Memory B cell (primary cell): ENCODE data around the gene GUCD1.
"Not testable (repeated sequence)": the region's sequence is repeated elsewhere in the genome, so short reads cannot be mapped to it uniquely, and the experiment has no call there.

Experiments used
- ATAC-seq: fragments of 150-1000 bp; cut with Tn5 transposase; 2 replicates; pipeline ENCODE4 v1.10.0; 2021; ENCODE audit warnings: low read depth, mild to moderate bottlenecking, moderate library complexity
- DNase-seq, 2 donors: peaks; one replicate each; pipeline ENCODE4 v3.0.0; 2022; ENCODE audit warnings: low spot score in 2 of 2
- H3K27ac Mint-ChIP-seq: one replicate; pipeline ENCODE4 v1.8.0; 2022; ENCODE audit warnings: mild to moderate bottlenecking, moderate library complexity, mixed read lengths
- H3K27me3 Mint-ChIP-seq: one replicate; pipeline ENCODE4 v1.8.0; 2022; ENCODE audit warnings: mixed read lengths
- H3K36me3 Mint-ChIP-seq: one replicate; pipeline ENCODE4 v1.8.0; 2022; ENCODE audit warnings: mild to moderate bottlenecking, mixed read lengths
- H3K4me1 Mint-ChIP-seq: one replicate; pipeline ENCODE4 v1.8.0; 2022; ENCODE audit warnings: mixed read lengths
- H3K4me3 Mint-ChIP-seq: one replicate; pipeline ENCODE4 v1.8.0; 2022; ENCODE audit warnings: mild to moderate bottlenecking, moderate library complexity, mixed read lengths
- H3K9me3 Mint-ChIP-seq: one replicate; pipeline ENCODE4 v1.8.0; 2022; ENCODE audit warnings: mixed read lengths

Gene GUCD1

GRCh38 chr22:24554313-24555164, at the start of gene GUCD1:
Gene GUCD1 (minus strand): TSS chr22:24555138. CDS start chr22:24554991, 147 bp downstream.
- H3K4me1 Mint-ChIP-seq: peaks cover 63% of the 10 kb centered on the region
- peaks cover 21% of the 10 kb centered on the region for H3K36me3 Mint-ChIP-seq
- no peak for DNase-seq
- H3K4me3 Mint-ChIP-seq: peak within 1 kb of the TSS; percentile 98
- no peaks in the 10 kb centered on the region for H3K27me3 Mint-ChIP-seq
- peak within 1 kb of the TSS; percentile 86 for H3K27ac Mint-ChIP-seq
- H3K9me3 Mint-ChIP-seq: no peaks in the 10 kb centered on the region
- no peak for ATAC-seq

GRCh38 chr22:24603770-24604629, 49.1 kb upstream of the GUCD1 start:
- not testable (repeated sequence) for DNase-seq, ATAC-seq, H3K27ac Mint-ChIP-seq, H3K36me3 Mint-ChIP-seq, H3K9me3 Mint-ChIP-seq, H3K27me3 Mint-ChIP-seq, H3K4me3 Mint-ChIP-seq, H3K4me1 Mint-ChIP-seq

GRCh38 chr22:24602847-24603769, 48.2 kb upstream of the GUCD1 start, which contains the start of gene GGT1:
Gene GGT1 (plus strand): TSS chr22:24603193. CDS start chr22:24611082, 7,889 bp downstream.
- H3K4me1 Mint-ChIP-seq, H3K27ac Mint-ChIP-seq, H3K9me3 Mint-ChIP-seq, ATAC-seq, H3K27me3 Mint-ChIP-seq, H3K36me3 Mint-ChIP-seq, DNase-seq, H3K4me3 Mint-ChIP-seq: not testable (repeated sequence)

GRCh38 chr22:24602105-24602749, 47.3 kb upstream of the GUCD1 start:
- H3K27me3 Mint-ChIP-seq, H3K4me1 Mint-ChIP-seq, DNase-seq, ATAC-seq, H3K9me3 Mint-ChIP-seq, H3K4me3 Mint-ChIP-seq, H3K36me3 Mint-ChIP-seq, H3K27ac Mint-ChIP-seq: not testable (repeated sequence)

GRCh38 chr22:24601217-24602104, 46.5 kb upstream of the GUCD1 start:
- H3K27me3 Mint-ChIP-seq: no peaks in the 10 kb centered on the region
- no peak for ATAC-seq
- H3K9me3 Mint-ChIP-seq: no peaks in the 10 kb centered on the region
- no peak for DNase-seq
- no peak overlapping the region for H3K4me3 Mint-ChIP-seq
- H3K4me1 Mint-ChIP-seq: peaks cover 3% of the 10 kb centered on the region
- no peak overlapping the region for H3K27ac Mint-ChIP-seq
- H3K36me3 Mint-ChIP-seq: no peaks in the 10 kb centered on the region

- DNase-seq, H3K36me3 Mint-ChIP-seq, ATAC-seq, H3K4me1 Mint-ChIP-seq, H3K9me3 Mint-ChIP-seq, H3K4me3 Mint-ChIP-seq, H3K27me3 Mint-ChIP-seq, H3K27ac Mint-ChIP-seq: not testable (repeated sequence)
Measured at GRCh38 chr22:24599958-24600715, 45.2 kb upstream of the GUCD1 start.

GRCh38 chr22:24599514-24599913, 44.6 kb upstream of the GUCD1 start:
- no peaks in the 10 kb centered on the region for H3K36me3 Mint-ChIP-seq
- no peaks in the 10 kb centered on the region for H3K27me3 Mint-ChIP-seq
- H3K4me1 Mint-ChIP-seq: peaks cover 3% of the 10 kb centered on the region
- no peak overlapping the region for H3K4me3 Mint-ChIP-seq
- no peaks in the 10 kb centered on the region for H3K9me3 Mint-ChIP-seq
- no peak for DNase-seq
- H3K27ac Mint-ChIP-seq: no peak overlapping the region
- no peak for ATAC-seq

- H3K4me1 Mint-ChIP-seq, H3K27ac Mint-ChIP-seq, H3K4me3 Mint-ChIP-seq, ATAC-seq, H3K27me3 Mint-ChIP-seq, H3K9me3 Mint-ChIP-seq, H3K36me3 Mint-ChIP-seq, DNase-seq: not testable (repeated sequence)
Measured at GRCh38 chr22:24597076-24597475, 42.1 kb upstream of the GUCD1 start.

- H3K4me3 Mint-ChIP-seq: no peak overlapping the region
- no peaks in the 10 kb centered on the region for H3K27me3 Mint-ChIP-seq
- H3K4me1 Mint-ChIP-seq: peaks cover 2% of the 10 kb centered on the region
- no peak for ATAC-seq
- H3K36me3 Mint-ChIP-seq: no peaks in the 10 kb centered on the region
- no peak overlapping the region for H3K27ac Mint-ChIP-seq
- no peaks in the 10 kb centered on the region for H3K9me3 Mint-ChIP-seq
- DNase-seq: no peak
Measured at GRCh38 chr22:24595863-24596262, 40.9 kb upstream of the GUCD1 start.

GRCh38 chr22:24595228-24595627, 40.3 kb upstream of the GUCD1 start:
- DNase-seq: no peak
- H3K27ac Mint-ChIP-seq: no peak overlapping the region
- H3K4me1 Mint-ChIP-seq: peaks cover 2% of the 10 kb centered on the region
- H3K9me3 Mint-ChIP-seq: no peaks in the 10 kb centered on the region
- no peak for ATAC-seq
- H3K4me3 Mint-ChIP-seq: no peak overlapping the region
- H3K27me3 Mint-ChIP-seq: no peaks in the 10 kb centered on the region
- no peaks in the 10 kb centered on the region for H3K36me3 Mint-ChIP-seq

GRCh38 chr22:24594569-24595120, 39.7 kb upstream of the GUCD1 start:
- Mint-ChIP-seq H3K4me1 (peaks cover 2% of the 10 kb centered on the region), H3K27me3 (no peaks in the 10 kb centered on the region), H3K27ac (no peak overlapping the region), H3K36me3 (no peaks in the 10 kb centered on the region), H3K9me3 (no peaks in the 10 kb centered on the region), H3K4me3 (no peak overlapping the region)
- DNase-seq: no peak
- ATAC-seq: no peak
